Measurements from ENCODE around the gene PKD2. TPM values are rescaled to one million over a fixed set of nuclear protein-coding genes. Genes with fewer than 3 reads are reported as not detected.

Gene PKD2
- total and polyA plus RNA-seq, 2 experiments from 2014 or later: 17.8 to 36.7 TPM

DNA sequence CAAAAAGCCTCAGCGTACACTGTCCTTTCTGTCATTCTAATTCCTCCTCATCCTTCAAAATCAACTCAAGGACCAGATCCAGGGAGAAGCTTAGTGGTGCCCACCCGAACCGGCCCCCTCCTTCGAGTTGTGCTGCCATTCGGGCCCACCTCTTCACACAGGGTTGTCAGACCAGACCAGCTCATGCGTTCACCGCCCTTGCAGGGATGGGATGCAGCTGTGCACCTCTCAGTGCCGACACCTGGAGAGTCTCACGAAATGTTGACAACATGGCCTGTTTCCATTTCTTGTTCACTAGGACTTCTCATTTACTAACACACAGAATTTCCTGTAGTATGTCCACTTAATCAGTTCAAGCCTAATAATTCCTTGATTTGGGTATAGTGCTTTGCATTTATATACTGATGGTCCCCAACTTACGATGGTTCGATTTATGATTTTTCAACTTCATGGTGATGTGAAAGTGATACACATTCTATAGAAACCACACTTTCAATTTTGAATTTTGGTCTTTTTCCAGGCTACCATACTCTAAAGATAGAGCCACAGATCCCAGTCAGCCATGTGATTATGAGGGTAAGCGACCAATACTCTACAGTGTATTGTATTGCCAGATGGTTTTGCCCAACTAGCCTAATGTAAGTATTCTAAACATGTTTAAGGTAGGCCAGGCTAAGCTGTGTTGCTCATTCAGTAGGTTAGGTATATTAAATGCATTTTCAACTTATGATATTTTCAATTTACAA is 23.3 kb downstream of the PKD2 start:
- Histone ChIP-seq H3K4me1 (ENCODE audit: insufficient read depth) (peaks cover 8% of the 10 kb centered on the region), H3K9me3 (ENCODE audit: low read depth) (no peaks in the 10 kb centered on the region), H4K20me1 (ENCODE audit: insufficient read depth, poor library complexity, severe bottlenecking) (no peaks in the 10 kb centered on the region), H3K9me2 (replicated peaks; ENCODE audit: insufficient read depth) (no peaks in the 10 kb centered on the region), H3K4me2 (no peak overlapping the region), H3K36me3 (replicated peaks; ENCODE audit: insufficient read depth, low read depth) (no peaks in the 10 kb centered on the region), H3K27ac (no peak overlapping the region), H3K4me3 (no peak overlapping the region), H3K79me2 (peaks cover 2% of the 10 kb centered on the region), H2AFZ (no peak overlapping the region), H3K27me3 (no peaks in the 10 kb centered on the region)
- WGBS (ENCODE audit: low lambda C conversion rate, missing lambda C conversion rate): 92% methylated on average over 12 of the region's 12 CpGs
- no peak for DNase-seq (ENCODE audit: low spot score)
- TF ChIP-seq EZH2phosphoT487 (IDR thresholded peaks at IDR 0.05; ENCODE audit: low read depth, severe bottlenecking, unreplicated experiment) (no peak), EZH2 (IDR thresholded peaks at IDR 0.05; ENCODE audit: borderline replicate concordance) (no peak), CTCF (IDR thresholded peaks at IDR 0.05; ENCODE audit: poor library complexity) (no peak)

DNA sequence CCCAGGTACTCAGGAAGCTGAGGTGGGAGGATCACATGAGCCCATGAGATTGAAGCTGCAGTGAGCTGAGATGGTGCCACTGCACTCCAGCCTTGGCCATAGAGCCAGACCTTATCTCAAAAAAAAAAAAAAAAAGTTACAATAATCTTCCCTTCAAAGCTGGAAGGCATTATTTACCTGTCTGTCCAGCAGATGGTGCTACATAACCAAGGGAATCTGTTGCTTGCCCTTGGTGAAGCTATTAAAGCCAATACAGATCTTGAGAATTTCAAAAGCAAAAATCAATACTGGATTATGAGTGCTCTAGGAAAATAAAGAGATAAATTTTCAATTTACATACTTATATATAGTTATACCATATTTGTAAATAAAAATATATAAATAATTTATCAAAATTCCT is 25.9 kb downstream of the PKD2 start:
- no peaks in the 10 kb centered on the region for H3K79me2 ChIP-seq
- no peak overlapping the region for H3K4me3 ChIP-seq
- peak; percentile 74 for TF ChIP-seq CTCF (IDR thresholded peaks at IDR 0.05; ENCODE audit: poor library complexity)
- no peak for TF ChIP-seq EZH2 (IDR thresholded peaks at IDR 0.05; ENCODE audit: borderline replicate concordance)
- no peak for TF ChIP-seq EZH2phosphoT487 (IDR thresholded peaks at IDR 0.05; ENCODE audit: low read depth, severe bottlenecking, unreplicated experiment)
- no peak overlapping the region for H3K27ac ChIP-seq
- no peak overlapping the region for H3K4me2 ChIP-seq
- H3K9me3 ChIP-seq (ENCODE audit: low read depth): no peaks in the 10 kb centered on the region
- peaks cover 3% of the 10 kb centered on the region for H3K4me1 ChIP-seq (ENCODE audit: insufficient read depth)
- H2AFZ ChIP-seq: no peak overlapping the region
- no peaks in the 10 kb centered on the region for H3K36me3 ChIP-seq (replicated peaks; ENCODE audit: insufficient read depth, low read depth)
- H3K27me3 ChIP-seq: no peaks in the 10 kb centered on the region
- DNase-seq (ENCODE audit: low spot score): peak; percentile 80
- no peaks in the 10 kb centered on the region for H3K9me2 ChIP-seq (replicated peaks; ENCODE audit: insufficient read depth)
- H4K20me1 ChIP-seq (ENCODE audit: insufficient read depth, poor library complexity, severe bottlenecking): no peaks in the 10 kb centered on the region

- WGBS (ENCODE audit: low lambda C conversion rate, missing lambda C conversion rate): 92% methylated on average over 2 of the region's 2 CpGs
- Histone ChIP-seq H3K27me3 (no peaks in the 10 kb centered on the region), H3K4me2 (no peak overlapping the region), H3K27ac (no peak overlapping the region), H3K36me3 (replicated peaks; ENCODE audit: insufficient read depth, low read depth) (peaks cover 4% of the 10 kb centered on the region), H3K9me3 (ENCODE audit: low read depth) (no peaks in the 10 kb centered on the region), H2AFZ (no peak overlapping the region), H3K4me3 (no peak overlapping the region), H3K4me1 (ENCODE audit: insufficient read depth) (no peaks in the 10 kb centered on the region), H3K79me2 (no peaks in the 10 kb centered on the region), H3K9me2 (replicated peaks; ENCODE audit: insufficient read depth) (no peaks in the 10 kb centered on the region), H4K20me1 (ENCODE audit: insufficient read depth, poor library complexity, severe bottlenecking) (no peaks in the 10 kb centered on the region)
- DNase-seq (ENCODE audit: low spot score): no peak
- no peak for TF ChIP-seq CTCF (IDR thresholded peaks at IDR 0.05; ENCODE audit: poor library complexity)
- TF ChIP-seq EZH2phosphoT487 (IDR thresholded peaks at IDR 0.05; ENCODE audit: low read depth, severe bottlenecking, unreplicated experiment): no peak
- no peak for TF ChIP-seq EZH2 (IDR thresholded peaks at IDR 0.05; ENCODE audit: borderline replicate concordance)
These were observed 27.9 kb downstream of the PKD2 start for GRCh38 chr4:88035292-88035691.

Measured in hepatocyte (in vitro differentiated cells).